ENCODE data around the gene ATP12A. TPM values are rescaled to one million over a fixed set of nuclear protein-coding genes. Genes with fewer than 3 reads are reported as not detected.

Gene ATP12A
- total and polyA plus RNA-seq, 9 donors = 0.05 TPM; not detected in 8

- no peaks in the 10 kb centered on the region for H3K9me3 ChIP-seq
- no peaks in the 10 kb centered on the region for H3K36me3 ChIP-seq
- DNase-seq = no peak
- H3K27me3 ChIP-seq = no peaks in the 10 kb centered on the region
- TF ChIP-seq POLR2A (IDR thresholded peaks at IDR 0.05) (no peak), EP300 (IDR thresholded peaks at IDR 0.05) (no peak), CTCF (IDR thresholded peaks at IDR 0.05) (no peak)
- H3K4me1 ChIP-seq (ENCODE audit: insufficient read depth) = no peaks in the 10 kb centered on the region
- WGBS, 3 donors = 79 to 89% (median 88%) methylated on average over 1 of the region's 1 CpG
- no peak overlapping the region for H3K4me3 ChIP-seq
- intact Hi-C loops (cut with DNase I) = no loop called here
- no peak overlapping the region for H3K27ac ChIP-seq
Observed at GRCh38 chr13:24663586-24663985, 16.6 kb upstream of the ATP12A start.

- Histone ChIP-seq H3K27ac (no peak overlapping the region), H3K36me3 (no peaks in the 10 kb centered on the region), H3K27me3 (no peaks in the 10 kb centered on the region), H3K4me1 (ENCODE audit: insufficient read depth) (no peaks in the 10 kb centered on the region), H3K9me3 (no peaks in the 10 kb centered on the region), H3K4me3 (no peak overlapping the region)
- WGBS, 3 donors = 68 to 85% (median 83%) methylated on average over 5 of the region's 5 CpGs
- DNase-seq = no peak
- intact Hi-C loops (cut with DNase I) = no loop called here
- no peak for TF ChIP-seq POLR2A (IDR thresholded peaks at IDR 0.05)
- TF ChIP-seq CTCF (IDR thresholded peaks at IDR 0.05) = no peak
- TF ChIP-seq EP300 (IDR thresholded peaks at IDR 0.05) = no peak
Observed at GRCh38 chr13:24664726-24665409, 15.3 kb upstream of the ATP12A start.

- intact Hi-C loops (cut with DNase I) = no loop called here
- peaks cover 4% of the 10 kb centered on the region for H3K4me1 ChIP-seq (ENCODE audit: insufficient read depth)
- no peaks in the 10 kb centered on the region for H3K27me3 ChIP-seq
- 64 to 76% (median 68%) methylated on average over 4 of the region's 4 CpGs for WGBS, 3 donors
- no peak overlapping the region for H3K27ac ChIP-seq
- no peak overlapping the region for H3K4me3 ChIP-seq
- no peaks in the 10 kb centered on the region for H3K9me3 ChIP-seq
- no peak for TF ChIP-seq POLR2A (IDR thresholded peaks at IDR 0.05)
- no peak for TF ChIP-seq CTCF (IDR thresholded peaks at IDR 0.05)
- TF ChIP-seq EP300 (IDR thresholded peaks at IDR 0.05) = no peak
- no peaks in the 10 kb centered on the region for H3K36me3 ChIP-seq
- no peak for DNase-seq
Observed at GRCh38 chr13:24668511-24668910, 11.7 kb upstream of the ATP12A start.

GRCh38 chr13:24668955-24669582, 11.1 kb upstream of the ATP12A start:
- Histone ChIP-seq H3K36me3 (no peaks in the 10 kb centered on the region), H3K4me1 (ENCODE audit: insufficient read depth) (peaks cover 4% of the 10 kb centered on the region), H3K27me3 (no peaks in the 10 kb centered on the region), H3K27ac (no peak overlapping the region), H3K4me3 (no peak overlapping the region), H3K9me3 (no peaks in the 10 kb centered on the region)
- no peak for DNase-seq
- intact Hi-C loops (cut with DNase I) = no loop called here
- TF ChIP-seq CTCF (IDR thresholded peaks at IDR 0.05) = no peak
- no peak for TF ChIP-seq POLR2A (IDR thresholded peaks at IDR 0.05)
- TF ChIP-seq EP300 (IDR thresholded peaks at IDR 0.05) = no peak
- WGBS, 3 donors = 81 to 90% (median 85%) methylated on average over 5 of the region's 5 CpGs

Measured in ovary (tissue), 9 donors.